ENCODE results near the gene CASKIN2. TPM values are rescaled to one million over a fixed set of nuclear protein-coding genes. Genes with fewer than 3 reads are reported as not detected.

The CASKIN2 gene
- total and polyA plus RNA-seq, 4 donors: 2.3 to 12.1 (median 8.6) TPM

GRCh38 chr17:75481194-75482068 is 33.9 kb downstream of the CASKIN2 start:
- Histone ChIP-seq H3K9me3 (ENCODE audit: control insufficient read depth in 4 of 4, low read length in 3 of 4) (no peaks in the 10 kb centered on the region), H3K27ac (ENCODE audit: low read depth in 1 of 2, low read length in 2 of 2) (no peak overlapping the region), H3K4me1 (ENCODE audit: control insufficient read depth in 4 of 4, insufficient read depth in 4 of 4, low read length in 3 of 4) (peaks cover 0 to 19% (median 8%) of the 10 kb centered on the region in 4 donors), H3K36me3 (ENCODE audit: control insufficient read depth in 4 of 4, insufficient read depth in 3 of 4, low read depth in 1 of 4, low read length in 3 of 4) (peaks cover 0 to 2% (median 0%) of the 10 kb centered on the region in 4 donors), H3K4me3 (ENCODE audit: low read depth in 1 of 3, low read length in 3 of 3) (no peak overlapping the region), H3K9ac (ENCODE audit: low read depth in 1 of 2, low read length in 2 of 2) (no peak overlapping the region), H3K27me3 (ENCODE audit: control insufficient read depth in 4 of 4, insufficient read depth in 4 of 4, low read length in 3 of 4) (no peaks in the 10 kb centered on the region)
- no peak for DNase-seq (ENCODE audit: low spot score)
- TF ChIP-seq HNF4G (IDR thresholded peaks at IDR 0.05) (no peak), RXRA (IDR thresholded peaks at IDR 0.05) (no peak), MAX (IDR thresholded peaks at IDR 0.05) (no peak), EGR1 (IDR thresholded peaks at IDR 0.05; ENCODE audit: low read depth in 2 of 2) (no peak), HNF4A (conservative IDR thresholded peaks at IDR 0.05) (no peak), RAD21 (IDR thresholded peaks at IDR 0.05) (no peak), YY1 (IDR thresholded peaks at IDR 0.05) (no peak)
- TF ChIP-seq, protein P1, sequence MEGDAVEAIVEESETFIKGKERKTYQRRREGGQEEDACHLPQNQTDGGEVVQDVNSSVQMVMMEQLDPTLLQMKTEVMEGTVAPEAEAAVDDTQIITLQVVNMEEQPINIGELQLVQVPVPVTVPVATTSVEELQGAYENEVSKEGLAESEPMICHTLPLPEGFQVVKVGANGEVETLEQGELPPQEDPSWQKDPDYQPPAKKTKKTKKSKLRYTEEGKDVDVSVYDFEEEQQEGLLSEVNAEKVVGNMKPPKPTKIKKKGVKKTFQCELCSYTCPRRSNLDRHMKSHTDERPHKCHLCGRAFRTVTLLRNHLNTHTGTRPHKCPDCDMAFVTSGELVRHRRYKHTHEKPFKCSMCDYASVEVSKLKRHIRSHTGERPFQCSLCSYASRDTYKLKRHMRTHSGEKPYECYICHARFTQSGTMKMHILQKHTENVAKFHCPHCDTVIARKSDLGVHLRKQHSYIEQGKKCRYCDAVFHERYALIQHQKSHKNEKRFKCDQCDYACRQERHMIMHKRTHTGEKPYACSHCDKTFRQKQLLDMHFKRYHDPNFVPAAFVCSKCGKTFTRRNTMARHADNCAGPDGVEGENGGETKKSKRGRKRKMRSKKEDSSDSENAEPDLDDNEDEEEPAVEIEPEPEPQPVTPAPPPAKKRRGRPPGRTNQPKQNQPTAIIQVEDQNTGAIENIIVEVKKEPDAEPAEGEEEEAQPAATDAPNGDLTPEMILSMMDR (IDR thresholded peaks at IDR 0.05; ENCODE audit: low read depth, low read length, missing input control): no peak
- 86% methylated on average over 13 of the region's 13 CpGs for WGBS

DNA sequence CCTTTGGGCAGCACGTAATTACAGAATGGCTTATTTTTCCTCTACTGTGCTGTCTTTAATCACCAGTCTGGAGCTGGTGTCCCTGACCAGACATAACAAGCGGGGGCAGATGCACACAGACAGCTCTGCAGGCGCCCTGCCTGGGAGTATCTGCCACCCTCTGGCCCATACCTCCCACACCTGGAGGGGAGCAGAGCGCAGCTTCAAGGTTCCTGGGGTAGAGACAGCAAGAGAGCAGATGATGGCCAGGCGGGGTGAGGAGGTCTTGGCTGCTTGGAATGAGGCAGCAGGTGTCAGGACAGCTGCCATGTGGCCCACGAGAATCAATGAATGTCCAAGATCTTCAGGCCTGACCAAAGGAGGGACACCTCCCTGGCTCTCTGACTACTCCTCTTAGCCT is 35.1 kb downstream of the CASKIN2 start:
- Histone ChIP-seq H3K36me3 (ENCODE audit: control insufficient read depth in 4 of 4, insufficient read depth in 3 of 4, low read depth in 1 of 4, low read length in 3 of 4) (peaks cover 0 to 2% (median 0%) of the 10 kb centered on the region in 4 donors), H3K4me3 (ENCODE audit: low read depth in 1 of 3, low read length in 3 of 3) (no peak overlapping the region), H3K4me1 (ENCODE audit: control insufficient read depth in 4 of 4, insufficient read depth in 4 of 4, low read length in 3 of 4) (peaks cover 0 to 24% (median 8%) of the 10 kb centered on the region in 4 donors), H3K27me3 (ENCODE audit: control insufficient read depth in 4 of 4, insufficient read depth in 4 of 4, low read length in 3 of 4) (no peaks in the 10 kb centered on the region), H3K9me3 (ENCODE audit: control insufficient read depth in 4 of 4, low read length in 3 of 4) (no peaks in the 10 kb centered on the region), H3K27ac (ENCODE audit: low read depth in 1 of 2, low read length in 2 of 2) (no peak overlapping the region), H3K9ac (ENCODE audit: low read depth in 1 of 2, low read length in 2 of 2) (peak overlapping the region in 1 of 2 donors; percentile 12)
- no peak for DNase-seq (ENCODE audit: low spot score)
- WGBS: 93% methylated on average over 6 of the region's 6 CpGs
- TF ChIP-seq FOXA1 (IDR thresholded peaks at IDR 0.05): no peak
- TF ChIP-seq MAX (IDR thresholded peaks at IDR 0.05): no peak
- TF ChIP-seq HNF4A (conservative IDR thresholded peaks at IDR 0.05): no peak
- TF ChIP-seq, protein P1 (IDR thresholded peaks at IDR 0.05; ENCODE audit: low read depth, low read length, missing input control): no peak
- TF ChIP-seq RXRA (IDR thresholded peaks at IDR 0.05): no peak
- TF ChIP-seq TAF1 (conservative IDR thresholded peaks at IDR 0.05): no peak
- TF ChIP-seq RAD21 (IDR thresholded peaks at IDR 0.05): no peak
- no peak for TF ChIP-seq SP1 (IDR thresholded peaks at IDR 0.05)
- no peak for TF ChIP-seq REST (IDR thresholded peaks at IDR 0.05)
- no peak for TF ChIP-seq FOXA2 (IDR thresholded peaks at IDR 0.05)
- no peak for TF ChIP-seq EGR1 (IDR thresholded peaks at IDR 0.05; ENCODE audit: low read depth in 2 of 2)

All from liver (tissue), 9 donors.